H1 (cell line): ENCODE measurements around the gene SRSF7. TPM values are rescaled to one million over a fixed set of nuclear protein-coding genes. Genes with fewer than 3 reads are reported as not detected.

Experiments used
- CTCF ChIA-PET: fragments of 300-600 bp; sonication (Branson Sonifier 250); formaldehyde crosslinking; loops from one replicate; lab custom pipeline; 2021; ENCODE audit not compliant: partially characterized antibody; lab: Charles Lee
- POLR2A ChIA-PET: fragments of 300-600 bp; sonication (Branson Sonifier 250); formaldehyde crosslinking; loops from one replicate; lab custom pipeline; 2021; ENCODE audit warnings: inconsistent platforms; ENCODE audit not compliant: partially characterized antibody; lab: Charles Lee
- DNase-seq, 2 experiments: peaks; one replicate each; pipeline versions ENCODE4 v3.0.0 to v3.0.0-alpha.2; 2010 to 2022; ENCODE audit warnings: low spot score in 2 of 2, low read depth in 1 of 2, mixed read lengths in 1 of 2
- FAIRE-seq: peaks from 2 replicates; lab custom pipeline; 2011; peaks lifted over from hg19 to GRCh38; lab: Jason Lieb, UNC
- H2AFZ ChIP-seq: 2 replicates; pipeline ENCODE4 v1.8.1; 2012; ENCODE audit warnings: low read length, inconsistent platforms
- H2AK5ac ChIP-seq: 2 replicates; pipeline ENCODE4 v1.6.1; 2013; ENCODE audit warnings: low read depth, low read length
- H2BK120ac ChIP-seq: replicated peaks from 2 replicates; pipeline ENCODE3; 2013; ENCODE audit warnings: low read depth, low read length, inconsistent platforms
- H2BK12ac ChIP-seq: 2 replicates; pipeline ENCODE4 v1.6.1; 2013; ENCODE audit warnings: low read depth, low read length
- H2BK15ac ChIP-seq: 2 replicates; pipeline ENCODE4 v1.6.1; 2013; ENCODE audit warnings: low read length
- H2BK20ac ChIP-seq: 2 replicates; pipeline ENCODE4 v1.6.1; 2013; ENCODE audit warnings: low read length
- H2BK5ac ChIP-seq: 2 replicates; pipeline ENCODE4 v1.6.1; 2013; ENCODE audit warnings: low read depth, low read length
- H3K14ac ChIP-seq: 2 replicates; pipeline ENCODE4 v1.6.1; 2013; ENCODE audit warnings: inconsistent platforms; ENCODE audit not compliant: insufficient read length
- H3K18ac ChIP-seq: 2 replicates; pipeline ENCODE4 v1.6.1; 2013; ENCODE audit warnings: low read length; ENCODE audit errors: extremely low read depth
- H3K23ac ChIP-seq: 2 replicates; pipeline ENCODE4 v1.6.1; 2013; ENCODE audit warnings: inconsistent platforms; ENCODE audit not compliant: insufficient read length
- H3K23me2 ChIP-seq: 2 replicates; pipeline ENCODE4 v1.6.1; 2013; ENCODE audit warnings: low read depth, low read length
- H3K27ac ChIP-seq: 2 replicates; pipeline ENCODE4 v1.6.1; 2011; ENCODE audit warnings: low read depth, low read length, inconsistent platforms
- H3K27me3 ChIP-seq, 4 experiments: replicated peaks in 1 of 4; 1 replicate in 1 of 4; 2 replicates in 3 of 4; pipeline versions ENCODE4 v1.6.1 to v1.8.1; 2011 to 2013; ENCODE audit warnings: low read length in 3 of 4, mild to moderate bottlenecking in 3 of 4, inconsistent platforms in 2 of 4, mixed read lengths in 2 of 4, moderate library complexity in 1 of 4; ENCODE audit not compliant: control insufficient read depth in 3 of 4, insufficient read depth in 3 of 4; ENCODE audit errors: extremely low read depth in 1 of 4
- H3K36me3 ChIP-seq, 4 experiments: 2 replicates each; pipeline versions ENCODE4 v1.6.1 to v1.8.1; 2011 to 2013; ENCODE audit warnings: mild to moderate bottlenecking in 4 of 4, low read length in 3 of 4, moderate library complexity in 2 of 4, control low read depth in 1 of 4, inconsistent platforms in 1 of 4; ENCODE audit not compliant: insufficient read depth in 4 of 4, control insufficient read depth in 2 of 4
- H3K4ac ChIP-seq: replicated peaks from 2 replicates; pipeline ENCODE3; 2013; ENCODE audit warnings: low read length, low read depth, mixed read lengths, inconsistent platforms; ENCODE audit not compliant: insufficient read length
- H3K4me1 ChIP-seq, 4 experiments: replicated peaks in 1 of 4; 1 replicate in 1 of 4; 2 replicates in 3 of 4; pipeline versions ENCODE4 v1.6.1 to v1.8.1; 2011 to 2013; ENCODE audit warnings: low read length in 3 of 4, inconsistent platforms in 2 of 4, mixed read lengths in 1 of 4; ENCODE audit not compliant: insufficient read depth in 4 of 4, control insufficient read depth in 3 of 4
- H3K4me2 ChIP-seq, 2 experiments: 2 replicates each; pipeline versions ENCODE4 v1.6.1 to v1.8.1; 2011 to 2013; ENCODE audit warnings: low read depth in 2 of 2, low read length in 2 of 2, control low read depth in 1 of 2, inconsistent platforms in 1 of 2, mild to moderate bottlenecking in 1 of 2; ENCODE audit not compliant: insufficient read depth in 1 of 2
- H3K4me3 ChIP-seq, 4 experiments: fragments of 200-600, 300-600 bp in 1 of 4; sonication (generic), shearing (Covaris generic), sonication (Bioruptor Twin) in 1 of 4; 2 replicates each; pipeline versions ENCODE4 v1.5.1 to v1.8.1; 2011 to 2016; ENCODE audit warnings: low read length in 4 of 4, low read depth in 3 of 4, control low read depth in 2 of 4, inconsistent platforms in 2 of 4, mild to moderate bottlenecking in 2 of 4, mixed read lengths in 1 of 4, moderate library complexity in 1 of 4; ENCODE audit not compliant: insufficient read depth in 2 of 4; ENCODE audit errors: extremely low read depth in 1 of 4
- H3K56ac ChIP-seq: replicated peaks from 2 replicates; pipeline ENCODE3; 2013; ENCODE audit warnings: low read depth, mild to moderate bottlenecking, mixed read lengths, low read length, inconsistent platforms; ENCODE audit not compliant: insufficient read length
- H3K79me1 ChIP-seq: 2 replicates; pipeline ENCODE4 v1.6.1; 2013; ENCODE audit warnings: low read depth, low read length, control low read depth
- H3K79me2 ChIP-seq, 2 experiments: 2 replicates each; pipeline versions ENCODE4 v1.6.1 to v1.8.1; 2012 to 2013; ENCODE audit warnings: low read length in 2 of 2, mild to moderate bottlenecking in 2 of 2, inconsistent platforms in 1 of 2; ENCODE audit not compliant: insufficient read depth in 2 of 2, control insufficient read depth in 1 of 2
- H3K9ac ChIP-seq, 4 experiments: replicated peaks in 1 of 4; 1 replicate in 1 of 4; 2 replicates in 3 of 4; pipeline versions ENCODE4 v1.6.1 to v1.8.1; 2011 to 2013; ENCODE audit warnings: low read depth in 3 of 4, low read length in 3 of 4, control low read depth in 2 of 4, mild to moderate bottlenecking in 2 of 4, moderate library complexity in 2 of 4, inconsistent platforms in 1 of 4; ENCODE audit errors: extremely low read depth in 1 of 4
- H3K9me3 ChIP-seq, 2 experiments: 2 replicates each; pipeline versions ENCODE4 v1.6.1 to v1.8.1; 2012 to 2013; ENCODE audit warnings: mild to moderate bottlenecking in 2 of 2, moderate library complexity in 2 of 2, control low read depth in 1 of 2, inconsistent platforms in 1 of 2, low read depth in 1 of 2, low read length in 1 of 2, mixed read lengths in 1 of 2; ENCODE audit not compliant: insufficient read depth in 2 of 2
- H4K20me1 ChIP-seq, 2 experiments: replicated peaks in 1 of 2; 2 replicates each; pipeline versions ENCODE3 to v1.8.1; 2011 to 2013; ENCODE audit warnings: inconsistent platforms in 2 of 2, low read length in 2 of 2, mild to moderate bottlenecking in 1 of 2; ENCODE audit not compliant: insufficient read depth in 2 of 2, control insufficient read depth in 1 of 2
- H4K5ac ChIP-seq: 2 replicates; pipeline ENCODE4 v1.6.1; 2013; ENCODE audit warnings: low read length, low read depth, mixed read lengths, inconsistent platforms; ENCODE audit not compliant: insufficient read length
- H4K8ac ChIP-seq: 2 replicates; pipeline ENCODE4 v1.8.0; 2013; ENCODE audit warnings: mild to moderate bottlenecking, moderate library complexity, low read length, inconsistent platforms; ENCODE audit not compliant: insufficient read depth; ENCODE audit errors: extremely low read depth
- H4K91ac ChIP-seq: replicated peaks from 2 replicates; pipeline ENCODE3; 2013; ENCODE audit warnings: low read length, mixed read lengths, inconsistent platforms; ENCODE audit not compliant: insufficient read length
- BCL11A ChIP-seq, 2 experiments: IDR thresholded peaks; one replicate each; pipeline ENCODE4 v1.6.1; 2011; ENCODE audit warnings: low read depth in 2 of 2, low read length in 2 of 2, mild to moderate bottlenecking in 2 of 2
- CBX5 ChIP-seq: fragments of 300-800, 300-1000 bp; sonication (generic); IDR thresholded peaks from 2 replicates; pipeline ENCODE4 v1.7.1; 2016; ENCODE audit warnings: antibody characterized with exemption, low read length, low read depth
- CHD1 ChIP-seq: IDR thresholded peaks from 2 replicates; pipeline ENCODE4 v1.6.1; 2012; ENCODE audit warnings: low read depth, low read length, improper control_type of control experiment
- EGR1 ChIP-seq: IDR thresholded peaks from 2 replicates; pipeline ENCODE4 v1.6.1; 2011; ENCODE audit warnings: low read depth, low read length, borderline replicate concordance
- FOSL1 ChIP-seq: IDR thresholded peaks from 2 replicates; pipeline ENCODE4 v1.6.1; 2011; ENCODE audit warnings: mild to moderate bottlenecking, low read depth, low read length, moderate library complexity; ENCODE audit not compliant: insufficient read depth
- RAD21 ChIP-seq, 2 experiments: IDR thresholded peaks in 1 of 2; conservative IDR thresholded peaks in 1 of 2; 2 replicates each; pipeline ENCODE4 v1.6.1; 2011; ENCODE audit warnings: low read depth in 2 of 2, low read length in 2 of 2, improper control_type of control experiment in 1 of 2, inconsistent platforms in 1 of 2, mild to moderate bottlenecking in 1 of 2, moderate library complexity in 1 of 2
- RXRA ChIP-seq: IDR thresholded peaks from 2 replicates; pipeline ENCODE4 v1.6.1; 2011; ENCODE audit warnings: low read depth, mild to moderate bottlenecking, low read length, moderate library complexity; ENCODE audit not compliant: insufficient read depth
- SP2 ChIP-seq: IDR thresholded peaks from 2 replicates; pipeline ENCODE4 v1.6.1; 2012; ENCODE audit warnings: mild to moderate bottlenecking, low read length, inconsistent platforms
- whole genome bisulfite sequencing, 2 experiments: shearing (Covaris generic) in 1 of 2; methylation state at CpG; one replicate each; pipeline versions ENCODE4 v1.1.6 to v1.1.7; 2013 to 2015; ENCODE audit warnings: low lambda C conversion rate in 2 of 2, mixed read lengths in 2 of 2, inconsistent platforms in 1 of 2, low coverage in 1 of 2, missing lambda C conversion rate in 1 of 2; ENCODE audit not compliant: insufficient replicate concordance in 2 of 2, insufficient coverage in 1 of 2, insufficient read length in 1 of 2; ENCODE audit errors: extremely low coverage in 1 of 2, missing lambda C conversion rate in 1 of 2; 5-methylcytosine and 5-hydroxymethylcytosine counted together
- polyA plus RNA-seq, 7 experiments: library from polyadenylated mRNA; depleted of rRNA in 3 of 7; stranded (reverse) in 5 of 7; unstranded in 2 of 7; fragments of >200 nt in 5 of 7; fragments of 200-250 nt in 2 of 7; gene quantifications; 1 replicate in 5 of 7; 2 replicates in 1 of 7; 4 replicates in 1 of 7; pipeline versions ENCODE4 v1.2.1 to v1.2.3, GENCODE V29; 2011 to 2013; ENCODE audit warnings: missing spikeins in 2 of 7, mixed read lengths in 2 of 7
- total RNA-seq: library from RNA; stranded (reverse); fragmentation: NEBNext Ultra II Directional; extraction: Animal tissue kit (Norgen Biotek cat#: 25700); gene quantifications from 2 replicates; pipeline ENCODE4 v1.2.1, GENCODE V29; 2021

The SRSF7 gene
- total and polyA plus RNA-seq, 2 of the 8 experiments (the other 6 are each of a cell fraction or from before 2014, with no cell fraction given) = 370 to 415 TPM

DNA sequence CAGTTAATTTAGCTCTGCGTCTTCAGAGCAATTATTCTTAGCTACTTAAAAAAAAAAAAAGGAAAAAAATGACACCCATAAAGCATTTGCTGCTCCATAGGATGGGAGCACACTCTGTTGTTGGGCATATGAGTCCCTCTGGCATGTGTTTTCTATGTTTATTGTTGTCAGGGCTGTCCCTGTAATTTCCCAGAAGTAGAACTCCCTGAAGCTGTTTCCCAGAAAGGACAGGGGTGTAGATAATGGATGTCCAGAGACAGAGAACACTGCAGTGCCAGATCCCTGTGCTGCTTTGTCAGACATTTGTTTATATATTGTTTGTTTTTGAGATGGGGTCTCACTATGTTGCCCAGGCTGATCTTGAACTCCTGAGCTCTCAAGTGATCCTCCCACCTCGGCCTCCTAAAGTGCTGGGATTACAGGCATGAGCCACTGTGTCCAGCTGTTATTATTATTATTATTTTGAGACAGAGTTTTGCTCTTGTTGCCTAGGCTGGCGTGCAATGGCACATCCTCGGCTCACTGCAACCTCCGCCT is 52.6 kb downstream of the SRSF7 start:
- H3K36me3 ChIP-seq = no peaks in the 10 kb centered on the region; a peak in 1 of 8 replicates
- no peak overlapping the region for H3K23ac ChIP-seq
- H3K27me3 ChIP-seq = no peaks in the 10 kb centered on the region
- no peak overlapping the region for H4K8ac ChIP-seq
- no peak overlapping the region for H2BK20ac ChIP-seq
- no peaks in the 10 kb centered on the region for H3K79me1 ChIP-seq
- no peak overlapping the region for H3K56ac ChIP-seq
- no peaks in the 10 kb centered on the region for H4K20me1 ChIP-seq
- 92% methylated on average over 5 of the region's 5 CpGs; no CpG with 5 or more reads in 1 of the 2 experiments for WGBS, 2 experiments
- no peak overlapping the region for H2BK120ac ChIP-seq
- DNase-seq = no peak
- FAIRE-seq = no peak
- H3K23me2 ChIP-seq = no peaks in the 10 kb centered on the region
- no peak overlapping the region for H2BK15ac ChIP-seq
- no peak overlapping the region for H2AFZ ChIP-seq
- TF ChIP-seq BCL11A (IDR thresholded peaks at IDR 0.05; ENCODE audit: low read depth in 2 of 2, low read length in 2 of 2) = no peak
- TF ChIP-seq CHD1 = no peak
- no peak for TF ChIP-seq RXRA
- no peak for TF ChIP-seq SP2
- no peak for TF ChIP-seq FOSL1
- TF ChIP-seq RAD21 (IDR thresholded peaks at IDR 0.05 in 1 of 2, conservative IDR thresholded peaks at IDR 0.05 in 1 of 2; ENCODE audit: low read depth in 2 of 2, low read length in 2 of 2) = no peak
- no peak for TF ChIP-seq EGR1
- no peak for TF ChIP-seq CBX5
- H3K18ac ChIP-seq = no peak overlapping the region
- no peak overlapping the region for H2AK5ac ChIP-seq
- H3K27ac ChIP-seq = no peak overlapping the region
- no peak overlapping the region for H2BK5ac ChIP-seq
- no peak overlapping the region for H3K4ac ChIP-seq
- no peaks in the 10 kb centered on the region for H3K9me3 ChIP-seq
- H3K4me1 ChIP-seq = no peaks in the 10 kb centered on the region
- H2BK12ac ChIP-seq = no peak overlapping the region
- H4K91ac ChIP-seq = no peak overlapping the region
- H3K14ac ChIP-seq = no peak overlapping the region
- H4K5ac ChIP-seq = no peak overlapping the region
- ChIA-PET CTCF (interaction anchor here (0.6 to 1.3 kb wide), 4 partner anchors 32 to 497 kb away, joined by 3 to 4 read pairs (median 4); partner anchors contain the start of genes GALM and HNRNPLL), POLR2A (interaction anchor here (1.1 kb wide), 1 partner anchor 53 kb away, joined by 4 read pairs; the partner anchor contains the start of gene SRSF7)
- H3K4me3 ChIP-seq = no peak overlapping the region
- H3K79me2 ChIP-seq = no peaks in the 10 kb centered on the region
- no peak overlapping the region for H3K4me2 ChIP-seq
- H3K9ac ChIP-seq = no peak overlapping the region
